Measurements from ENCODE around the gene ATP8B1. TPM values are rescaled to one million over a fixed set of nuclear protein-coding genes. Genes with fewer than 3 reads are reported as not detected.

The ATP8B1 gene
- total and polyA plus RNA-seq, 9 of the 15 experiments (the other 6 are each of a cell fraction or from before 2014, with no cell fraction given) = 0.01 to 0.22 (median 0.03) TPM; not detected in 3

DNA sequence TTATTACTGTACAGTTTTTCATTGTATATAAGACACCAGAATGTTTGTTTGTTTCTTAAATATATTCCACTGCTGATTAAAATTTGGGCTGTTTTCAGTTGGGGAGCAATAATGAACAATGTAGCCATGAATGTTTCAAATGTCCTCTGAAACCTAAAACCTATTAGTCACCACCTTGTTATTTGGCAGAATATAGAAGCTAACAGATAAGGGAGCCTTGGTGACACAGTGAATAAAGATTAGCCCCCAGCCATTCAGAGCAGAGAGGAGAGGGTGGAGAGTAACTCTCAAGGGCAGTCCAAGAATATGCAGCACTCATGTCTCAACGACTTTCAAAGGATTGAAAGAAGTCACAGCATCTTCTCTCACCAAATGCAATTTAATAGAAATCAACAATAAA is 43.1 kb upstream of the ATP8B1 start:
- Histone ChIP-seq H3K27me3 (ENCODE audit: control insufficient read depth in 2 of 2, insufficient read depth in 2 of 2, low read length in 2 of 2) (no peaks in the 10 kb centered on the region), H3K4me2 (ENCODE audit: insufficient read depth, low read length) (peak overlapping the region; percentile 55; the same call in 1 of the 2 replicates), H4K20me1 (replicated peaks; ENCODE audit: control insufficient read depth, insufficient read depth, low read length) (no peaks in the 10 kb centered on the region), H3K4me1 (replicated peaks in 1 of 2; ENCODE audit: control insufficient read depth in 2 of 2, insufficient read depth in 2 of 2, low read length in 2 of 2) (peaks cover 9 to 20% of the 10 kb centered on the region in 2 experiments; a peak in 4 of 5 replicates), H3K79me2 (ENCODE audit: control insufficient read depth, insufficient read depth, low read length) (no peaks in the 10 kb centered on the region), H2AFZ (ENCODE audit: low read depth, low read length) (peak overlapping the region; percentile 78), H3K9ac (ENCODE audit: insufficient read depth in 1 of 2, low read depth in 2 of 2, low read length in 2 of 2) (peak overlapping the region in 1 of 2 experiments; percentile 57; a peak in 2 of 4 replicates), H3K9me1 (ENCODE audit: control insufficient read depth, insufficient read depth, low read length) (no peaks in the 10 kb centered on the region), H3K4me3 (no peak overlapping the region), H3K36me3 (ENCODE audit: control insufficient read depth, insufficient read depth, low read length) (no peaks in the 10 kb centered on the region), H3K9me3 (replicated peaks; ENCODE audit: control insufficient read depth, insufficient read depth, low read depth, low read length) (no peaks in the 10 kb centered on the region), H3K27ac (ENCODE audit: extremely low read depth, low read depth, low read length) (peak overlapping the region; percentile 66)
- intact Hi-C loops (cut with micrococcal nuclease) (no loop called here), in situ Hi-C loops (cut with MboI) (no loop called here)
- POLR2A ChIA-PET = interaction anchor here (0.6 to 1.5 kb wide), 4 partner anchors 8 to 864 kb away, joined by 3 to 5 read pairs (median 4); no protein-coding TSS in a partner anchor
- DNase-seq (ENCODE audit: extremely low read depth in 1 of 4, low spot score in 3 of 4) = peak; percentile 10 to 83 (median 44)
- CTCF ChIA-PET (ENCODE audit: low intra/inter-chr PET ratio) = no interaction called here
- WGBS (ENCODE audit: insufficient coverage, low coverage, missing lambda C conversion rate) = 0% methylated on average over 1 of the region's 1 CpG
- peak; percentile 96 for ATAC-seq
- BruUV-seq (replicated peaks) = no TSS peak
- FAIRE-seq = peak; percentile 93
- no peak for TF ChIP-seq SMARCB1 (IDR thresholded peaks at IDR 0.05; ENCODE audit: insufficient read length, low read depth)
- no peak for TF ChIP-seq CCNT2 (IDR thresholded peaks at IDR 0.05; ENCODE audit: borderline replicate concordance, extremely low read depth, insufficient read length, low read depth, low read length)
- no peak for TF ChIP-seq ZFP1 (CRISPR knock-in tag; IDR thresholded peaks at IDR 0.05)
- TF ChIP-seq ZNF12 (CRISPR knock-in tag; IDR thresholded peaks at IDR 0.05) = no peak
- TF ChIP-seq ARID3A (IDR thresholded peaks at IDR 0.05; ENCODE audit: borderline replicate concordance, low read depth, low read length) = peak; percentile 74; the same call in 1 of the 2 replicates
- TF ChIP-seq SRF (CRISPR knock-in tag; IDR thresholded peaks at IDR 0.05) = no peak
- TF ChIP-seq NONO (IDR thresholded peaks at IDR 0.05; ENCODE audit: low read depth in 2 of 2, low read length in 1 of 2) = no peak
- peak; percentile 85 for TF ChIP-seq RFX1 (IDR thresholded peaks at IDR 0.05)
- no peak for TF ChIP-seq ZNF354B (CRISPR knock-in tag; IDR thresholded peaks at IDR 0.05)
- TF ChIP-seq NCOR1 (IDR thresholded peaks at IDR 0.05) = 0 out of 2 replicates have a peak, but pooled peaks have one; percentile 33
- TF ChIP-seq TRIM25 (IDR thresholded peaks at IDR 0.05; ENCODE audit: borderline replicate concordance) = no peak
- TF ChIP-seq MTA3 (IDR thresholded peaks at IDR 0.05; ENCODE audit: borderline replicate concordance) = no peak
- no peak for TF ChIP-seq PML (IDR thresholded peaks at IDR 0.05; ENCODE audit: low read length)
- TF ChIP-seq ETV5 (CRISPR knock-in tag; IDR thresholded peaks at IDR 0.05; ENCODE audit: low read depth) = no peak
- peak; percentile 43 for TF ChIP-seq TBP (optimal IDR thresholded peaks at IDR 0.05; ENCODE audit: low read depth, low read length)
- TF ChIP-seq FOXJ3 (CRISPR knock-in tag; IDR thresholded peaks at IDR 0.05) = no peak
- TF ChIP-seq CBX3 (IDR thresholded peaks at IDR 0.05; ENCODE audit: borderline replicate concordance in 1 of 2, low read length in 2 of 2) = no peak
- no peak for TF ChIP-seq CXXC5 (CRISPR knock-in tag; IDR thresholded peaks at IDR 0.05)
- no peak for TF ChIP-seq MLX (CRISPR knock-in tag; conservative IDR thresholded peaks at IDR 0.05)
